ENCODE measurements around the gene POU2F2.

GRCh38 chr19:42093505-42093904, 38.7 kb downstream of the POU2F2 start:
- TF ChIP-seq POLR2AphosphoS5 (IDR thresholded peaks at IDR 0.05; ENCODE audit: low read length) (no peak), ATF7 (IDR thresholded peaks at IDR 0.05; ENCODE audit: low read depth) (no peak), CTCF (IDR thresholded peaks at IDR 0.05 in 2 of 3, conservative IDR thresholded peaks at IDR 0.05 in 1 of 3; ENCODE audit: control insufficient read depth in 2 of 3, extremely low read depth in 1 of 3, insufficient read depth in 1 of 3, low read depth in 3 of 3, low read length in 3 of 3) (no peak), KAT2A (conservative IDR thresholded peaks at IDR 0.05; ENCODE audit: control insufficient read depth, low read depth, low read length) (no peak)

Data from GM12878 (cell line).